ENCODE results near the gene SYCN. TPM values are rescaled to one million over a fixed set of nuclear protein-coding genes. Genes with fewer than 3 reads are reported as not detected.

Gene SYCN
- total RNA-seq, 1 donor from 2014 or later, result not detected

GRCh38 chr19:39156326-39157230 lies 47.5 kb downstream of the SYCN start:
- intact Hi-C loops (cut with DNase I), result no loop called here
- no peaks in the 10 kb centered on the region for H3K36me3 ChIP-seq
- no peak overlapping the region for H3K27ac ChIP-seq
- ATAC-seq (peak; percentile 11), DNase-seq (no peak)
- H3K27me3 ChIP-seq, result no peaks in the 10 kb centered on the region
- H3K4me1 ChIP-seq, result peaks cover 53% of the 10 kb centered on the region
- H3K9me3 ChIP-seq, result no peaks in the 10 kb centered on the region
- H3K4me3 ChIP-seq, result no peak overlapping the region
- no peak for TF ChIP-seq CTCF (IDR thresholded peaks at IDR 0.05)

- TF ChIP-seq CTCF (IDR thresholded peaks at IDR 0.05), result no peak
- H3K9me3 ChIP-seq, result no peaks in the 10 kb centered on the region
- H3K27ac ChIP-seq, result no peak overlapping the region
- H3K27me3 ChIP-seq, result no peaks in the 10 kb centered on the region
- no peak overlapping the region for H3K4me3 ChIP-seq
- no peak for DNase-seq
- H3K4me1 ChIP-seq, result peaks cover 45% of the 10 kb centered on the region
- no peaks in the 10 kb centered on the region for H3K36me3 ChIP-seq
- intact Hi-C loops (cut with DNase I), result no loop called here
- no peak for ATAC-seq
Measured at GRCh38 chr19:39155741-39156140, 48.3 kb downstream of the SYCN start.

GRCh38 chr19:39155114-39155700 lies 48.9 kb downstream of the SYCN start:
- intact Hi-C loops (cut with DNase I), result no loop called here
- Histone ChIP-seq H3K27me3 (no peaks in the 10 kb centered on the region), H3K9me3 (no peaks in the 10 kb centered on the region), H3K4me1 (peaks cover 40% of the 10 kb centered on the region), H3K36me3 (no peaks in the 10 kb centered on the region), H3K27ac (no peak overlapping the region), H3K4me3 (no peak overlapping the region)
- TF ChIP-seq CTCF (IDR thresholded peaks at IDR 0.05), result no peak
- no peak for DNase-seq
- no peak for ATAC-seq

- DNase-seq, result peak; percentile 89
- Histone ChIP-seq H3K9me3 (no peaks in the 10 kb centered on the region), H3K4me1 (peaks cover 34% of the 10 kb centered on the region), H3K36me3 (no peaks in the 10 kb centered on the region), H3K27me3 (no peaks in the 10 kb centered on the region), H3K4me3 (no peak overlapping the region), H3K27ac (no peak overlapping the region)
- intact Hi-C loops (cut with DNase I), result no loop called here
- peak; percentile 84 for ATAC-seq
- TF ChIP-seq CTCF (IDR thresholded peaks at IDR 0.05), result peak; percentile 25
Measured at GRCh38 chr19:39154629-39155100, 49.4 kb downstream of the SYCN start.

- intact Hi-C loops (cut with DNase I), result no loop called here
- no peaks in the 10 kb centered on the region for H3K36me3 ChIP-seq
- no peaks in the 10 kb centered on the region for H3K9me3 ChIP-seq
- H3K27ac ChIP-seq, result no peak overlapping the region
- no peak for ATAC-seq
- no peak for DNase-seq
- H3K4me1 ChIP-seq, result peaks cover 34% of the 10 kb centered on the region
- H3K27me3 ChIP-seq, result no peaks in the 10 kb centered on the region
- TF ChIP-seq CTCF (IDR thresholded peaks at IDR 0.05), result no peak
- H3K4me3 ChIP-seq, result no peak overlapping the region
Measured at GRCh38 chr19:39154100-39154628, 49.9 kb downstream of the SYCN start.

Other genes starting within 250 kb of the SYCN start
- 13.3 TPM for gene FBXO17, start 228.5 kb downstream of the SYCN start, total RNA-seq
- 7.6 TPM for gene FBXO27, start 171.7 kb downstream of the SYCN start, total RNA-seq
- gene ACP7, start 119.9 kb downstream of the SYCN start, total RNA-seq, result not detected
- gene PAK4, start 78.5 kb downstream of the SYCN start, total RNA-seq, result 72.8 TPM
- 0.46 TPM for gene NCCRP1, start 7.3 kb downstream of the SYCN start, total RNA-seq
- gene IFNL3, start 40.7 kb upstream of the SYCN start, total RNA-seq, result not detected
- gene IFNL4, start 44.6 kb upstream of the SYCN start, total RNA-seq, result not detected
- not detected for gene IFNL2, start 64.1 kb upstream of the SYCN start, total RNA-seq
- not detected for gene IFNL1, start 92.1 kb upstream of the SYCN start, total RNA-seq
- gene LRFN1, start 116.6 kb upstream of the SYCN start, total RNA-seq, result 2.2 TPM
- 113 TPM for gene GMFG, start 131.8 kb upstream of the SYCN start, total RNA-seq
- gene SAMD4B, start 138.2 kb upstream of the SYCN start, total RNA-seq, result 81.2 TPM
- gene PAF1, start 186.8 kb upstream of the SYCN start, total RNA-seq, result 33.3 TPM
- 28.8 TPM for gene MED29, start 187.1 kb upstream of the SYCN start, total RNA-seq
- 224 TPM for gene ZFP36, start 202.6 kb upstream of the SYCN start, total RNA-seq
- gene PLEKHG2, start 208.4 kb upstream of the SYCN start, total RNA-seq, result 32.4 TPM
- 1,446 TPM for gene RPS16, start 231.7 kb upstream of the SYCN start, total RNA-seq
- gene SUPT5H, start 241.3 kb upstream of the SYCN start, total RNA-seq, result 98.4 TPM

Data from upper lobe of right lung (tissue), 1 donor.